Kidney epithelial cell (primary cell): ENCODE measurements around the gene TBX18. TPM values are rescaled to one million over a fixed set of nuclear protein-coding genes. Genes with fewer than 3 reads are reported as not detected.

Experiments used
- DNase-seq: peaks from one replicate; pipeline ENCODE4 v3.0.0-alpha.2; 2010; ENCODE audit warnings: low read depth
- H3K27me3 ChIP-seq: 2 replicates; pipeline ENCODE4 v1.6.0; 2011; ENCODE audit warnings: low read length; ENCODE audit not compliant: control insufficient read depth, insufficient read depth
- H3K36me3 ChIP-seq: 2 replicates; pipeline ENCODE4 v1.5.1; 2011; ENCODE audit warnings: low read length; ENCODE audit not compliant: control insufficient read depth, insufficient read depth
- H3K4me3 ChIP-seq: 2 replicates; pipeline ENCODE4 v1.5.1; 2011; ENCODE audit warnings: low read depth, mild to moderate bottlenecking, control low read depth, low read length
- CTCF ChIP-seq: IDR thresholded peaks from 2 replicates; pipeline ENCODE4 v1.5.1; 2011; ENCODE audit warnings: mild to moderate bottlenecking, moderate library complexity, low read length, control low read depth, inconsistent platforms; ENCODE audit not compliant: insufficient read depth, poor library complexity, severe bottlenecking
- total RNA-seq: library from RNA; depleted of rRNA; stranded (reverse); fragments of >200 nt; gene quantifications from 2 replicates; pipeline ENCODE4 v1.2.3, GENCODE V29; 2015

Gene TBX18
- total RNA-seq, 1 donor from 2014 or later, result 0.46 TPM

- H3K36me3 ChIP-seq, result no peaks in the 10 kb centered on the region
Observed at GRCh38 chr6:84775751-84776150, 11.4 kb upstream of the TBX18 start.

GRCh38 chr6:84774985-84775284, 10.5 kb upstream of the TBX18 start:
- DNase-seq, result no peak
- no peak overlapping the region for H3K4me3 ChIP-seq
- H3K27me3 ChIP-seq, result peaks cover 54% of the 10 kb centered on the region
- TF ChIP-seq CTCF, result no peak
- no peaks in the 10 kb centered on the region for H3K36me3 ChIP-seq

More at GRCh38 chr6:84775751-84776150, 11.4 kb upstream of the TBX18 start:
- Histone ChIP-seq H3K4me3 (no peak overlapping the region), H3K27me3 (peaks cover 51% of the 10 kb centered on the region)
- no peak for DNase-seq
- no peak for TF ChIP-seq CTCF

- Histone ChIP-seq H3K27me3 (peaks cover 55% of the 10 kb centered on the region), H3K36me3 (no peaks in the 10 kb centered on the region), H3K4me3 (peak overlapping the region; percentile 37)
- peak; percentile 38 for TF ChIP-seq CTCF
- no peak for DNase-seq
Observed at GRCh38 chr6:84774157-84774984, 10.0 kb upstream of the TBX18 start.

GRCh38 chr6:84773431-84774156, 9.2 kb upstream of the TBX18 start:
- no peak for DNase-seq
- peaks cover 63% of the 10 kb centered on the region for H3K27me3 ChIP-seq
- H3K4me3 ChIP-seq, result peak overlapping the region; percentile 37
- TF ChIP-seq CTCF, result no peak
- H3K36me3 ChIP-seq, result no peaks in the 10 kb centered on the region

GRCh38 chr6:84773133-84773430, 8.7 kb upstream of the TBX18 start:
- TF ChIP-seq CTCF, result no peak
- Histone ChIP-seq H3K27me3 (peaks cover 67% of the 10 kb centered on the region), H3K36me3 (no peaks in the 10 kb centered on the region), H3K4me3 (no peak overlapping the region)
- DNase-seq, result no peak
